H1 (cell line): Measurements from ENCODE around the gene CLEC16A. TPM values are rescaled to one million over a fixed set of nuclear protein-coding genes. Genes with fewer than 3 reads are reported as not detected.

Experiments
- CTCF ChIA-PET: fragments of 300-600 bp; sonication (Branson Sonifier 250); formaldehyde crosslinking; loops from one replicate; lab custom pipeline; 2021; ENCODE audit not compliant: partially characterized antibody; lab: Charles Lee
- POLR2A ChIA-PET: fragments of 300-600 bp; sonication (Branson Sonifier 250); formaldehyde crosslinking; loops from one replicate; lab custom pipeline; 2021; ENCODE audit warnings: inconsistent platforms; ENCODE audit not compliant: partially characterized antibody; lab: Charles Lee
- DNase-seq, 2 experiments: peaks; one replicate each; pipeline versions ENCODE4 v3.0.0 to v3.0.0-alpha.2; 2010 to 2022; ENCODE audit warnings: low spot score in 2 of 2, low read depth in 1 of 2, mixed read lengths in 1 of 2
- FAIRE-seq: peaks from 2 replicates; lab custom pipeline; 2011; peaks lifted over from hg19 to GRCh38; lab: Jason Lieb, UNC
- H2AFZ ChIP-seq: 2 replicates; pipeline ENCODE4 v1.8.1; 2012; ENCODE audit warnings: low read length, inconsistent platforms
- H2AK5ac ChIP-seq: 2 replicates; pipeline ENCODE4 v1.6.1; 2013; ENCODE audit warnings: low read depth, low read length
- H2BK120ac ChIP-seq: replicated peaks from 2 replicates; pipeline ENCODE3; 2013; ENCODE audit warnings: low read depth, low read length, inconsistent platforms
- H2BK12ac ChIP-seq: 2 replicates; pipeline ENCODE4 v1.6.1; 2013; ENCODE audit warnings: low read depth, low read length
- H2BK15ac ChIP-seq: 2 replicates; pipeline ENCODE4 v1.6.1; 2013; ENCODE audit warnings: low read length
- H2BK20ac ChIP-seq: 2 replicates; pipeline ENCODE4 v1.6.1; 2013; ENCODE audit warnings: low read length
- H2BK5ac ChIP-seq: 2 replicates; pipeline ENCODE4 v1.6.1; 2013; ENCODE audit warnings: low read depth, low read length
- H3K14ac ChIP-seq: 2 replicates; pipeline ENCODE4 v1.6.1; 2013; ENCODE audit warnings: inconsistent platforms; ENCODE audit not compliant: insufficient read length
- H3K18ac ChIP-seq: 2 replicates; pipeline ENCODE4 v1.6.1; 2013; ENCODE audit warnings: low read length; ENCODE audit errors: extremely low read depth
- H3K23ac ChIP-seq: 2 replicates; pipeline ENCODE4 v1.6.1; 2013; ENCODE audit warnings: inconsistent platforms; ENCODE audit not compliant: insufficient read length
- H3K23me2 ChIP-seq: 2 replicates; pipeline ENCODE4 v1.6.1; 2013; ENCODE audit warnings: low read depth, low read length
- H3K27ac ChIP-seq: 2 replicates; pipeline ENCODE4 v1.6.1; 2011; ENCODE audit warnings: low read depth, low read length, inconsistent platforms
- H3K27me3 ChIP-seq, 4 experiments: replicated peaks in 1 of 4; 1 replicate in 1 of 4; 2 replicates in 3 of 4; pipeline versions ENCODE4 v1.6.1 to v1.8.1; 2011 to 2013; ENCODE audit warnings: low read length in 3 of 4, mild to moderate bottlenecking in 3 of 4, inconsistent platforms in 2 of 4, mixed read lengths in 2 of 4, moderate library complexity in 1 of 4; ENCODE audit not compliant: control insufficient read depth in 3 of 4, insufficient read depth in 3 of 4; ENCODE audit errors: extremely low read depth in 1 of 4
- H3K36me3 ChIP-seq, 4 experiments: 2 replicates each; pipeline versions ENCODE4 v1.6.1 to v1.8.1; 2011 to 2013; ENCODE audit warnings: mild to moderate bottlenecking in 4 of 4, low read length in 3 of 4, moderate library complexity in 2 of 4, control low read depth in 1 of 4, inconsistent platforms in 1 of 4; ENCODE audit not compliant: insufficient read depth in 4 of 4, control insufficient read depth in 2 of 4
- H3K4ac ChIP-seq: replicated peaks from 2 replicates; pipeline ENCODE3; 2013; ENCODE audit warnings: low read length, low read depth, mixed read lengths, inconsistent platforms; ENCODE audit not compliant: insufficient read length
- H3K4me1 ChIP-seq, 4 experiments: replicated peaks in 1 of 4; 1 replicate in 1 of 4; 2 replicates in 3 of 4; pipeline versions ENCODE4 v1.6.1 to v1.8.1; 2011 to 2013; ENCODE audit warnings: low read length in 3 of 4, inconsistent platforms in 2 of 4, mixed read lengths in 1 of 4; ENCODE audit not compliant: insufficient read depth in 4 of 4, control insufficient read depth in 3 of 4
- H3K4me2 ChIP-seq, 2 experiments: 2 replicates each; pipeline versions ENCODE4 v1.6.1 to v1.8.1; 2011 to 2013; ENCODE audit warnings: low read depth in 2 of 2, low read length in 2 of 2, control low read depth in 1 of 2, inconsistent platforms in 1 of 2, mild to moderate bottlenecking in 1 of 2; ENCODE audit not compliant: insufficient read depth in 1 of 2
- H3K4me3 ChIP-seq, 4 experiments: fragments of 200-600, 300-600 bp in 1 of 4; sonication (generic), shearing (Covaris generic), sonication (Bioruptor Twin) in 1 of 4; 2 replicates each; pipeline versions ENCODE4 v1.5.1 to v1.8.1; 2011 to 2016; ENCODE audit warnings: low read length in 4 of 4, low read depth in 3 of 4, control low read depth in 2 of 4, inconsistent platforms in 2 of 4, mild to moderate bottlenecking in 2 of 4, mixed read lengths in 1 of 4, moderate library complexity in 1 of 4; ENCODE audit not compliant: insufficient read depth in 2 of 4; ENCODE audit errors: extremely low read depth in 1 of 4
- H3K56ac ChIP-seq: replicated peaks from 2 replicates; pipeline ENCODE3; 2013; ENCODE audit warnings: low read depth, mild to moderate bottlenecking, mixed read lengths, low read length, inconsistent platforms; ENCODE audit not compliant: insufficient read length
- H3K79me1 ChIP-seq: 2 replicates; pipeline ENCODE4 v1.6.1; 2013; ENCODE audit warnings: low read depth, low read length, control low read depth
- H3K79me2 ChIP-seq, 2 experiments: 2 replicates each; pipeline versions ENCODE4 v1.6.1 to v1.8.1; 2012 to 2013; ENCODE audit warnings: low read length in 2 of 2, mild to moderate bottlenecking in 2 of 2, inconsistent platforms in 1 of 2; ENCODE audit not compliant: insufficient read depth in 2 of 2, control insufficient read depth in 1 of 2
- H3K9ac ChIP-seq, 4 experiments: replicated peaks in 1 of 4; 1 replicate in 1 of 4; 2 replicates in 3 of 4; pipeline versions ENCODE4 v1.6.1 to v1.8.1; 2011 to 2013; ENCODE audit warnings: low read depth in 3 of 4, low read length in 3 of 4, control low read depth in 2 of 4, mild to moderate bottlenecking in 2 of 4, moderate library complexity in 2 of 4, inconsistent platforms in 1 of 4; ENCODE audit errors: extremely low read depth in 1 of 4
- H3K9me3 ChIP-seq, 2 experiments: 2 replicates each; pipeline versions ENCODE4 v1.6.1 to v1.8.1; 2012 to 2013; ENCODE audit warnings: mild to moderate bottlenecking in 2 of 2, moderate library complexity in 2 of 2, control low read depth in 1 of 2, inconsistent platforms in 1 of 2, low read depth in 1 of 2, low read length in 1 of 2, mixed read lengths in 1 of 2; ENCODE audit not compliant: insufficient read depth in 2 of 2
- H4K20me1 ChIP-seq, 2 experiments: replicated peaks in 1 of 2; 2 replicates each; pipeline versions ENCODE3 to v1.8.1; 2011 to 2013; ENCODE audit warnings: inconsistent platforms in 2 of 2, low read length in 2 of 2, mild to moderate bottlenecking in 1 of 2; ENCODE audit not compliant: insufficient read depth in 2 of 2, control insufficient read depth in 1 of 2
- H4K5ac ChIP-seq: 2 replicates; pipeline ENCODE4 v1.6.1; 2013; ENCODE audit warnings: low read length, low read depth, mixed read lengths, inconsistent platforms; ENCODE audit not compliant: insufficient read length
- H4K8ac ChIP-seq: 2 replicates; pipeline ENCODE4 v1.8.0; 2013; ENCODE audit warnings: mild to moderate bottlenecking, moderate library complexity, low read length, inconsistent platforms; ENCODE audit not compliant: insufficient read depth; ENCODE audit errors: extremely low read depth
- H4K91ac ChIP-seq: replicated peaks from 2 replicates; pipeline ENCODE3; 2013; ENCODE audit warnings: low read length, mixed read lengths, inconsistent platforms; ENCODE audit not compliant: insufficient read length
- BRCA1 ChIP-seq: IDR thresholded peaks from 2 replicates; pipeline ENCODE4 v1.6.1; 2012; ENCODE audit warnings: low read depth, low read length, improper control_type of control experiment
- CBX8 ChIP-seq: fragments of 300-800, 300-1000 bp; sonication (generic); IDR thresholded peaks from 2 replicates; pipeline ENCODE4 v1.7.1; 2016; ENCODE audit warnings: low read depth, low read length, borderline replicate concordance
- FOSL1 ChIP-seq: IDR thresholded peaks from 2 replicates; pipeline ENCODE4 v1.6.1; 2011; ENCODE audit warnings: mild to moderate bottlenecking, low read depth, low read length, moderate library complexity; ENCODE audit not compliant: insufficient read depth
- HDAC2 ChIP-seq, 2 experiments: fragments of 300-600 bp in 1 of 2; sonication (generic) in 1 of 2; IDR thresholded peaks; 2 replicates each; pipeline ENCODE4 v1.6.1; 2011 to 2012; ENCODE audit warnings: low read depth in 2 of 2, low read length in 2 of 2, mild to moderate bottlenecking in 2 of 2, moderate library complexity in 2 of 2, borderline replicate concordance in 1 of 2, inconsistent platforms in 1 of 2
- JUN ChIP-seq: IDR thresholded peaks from 2 replicates; pipeline ENCODE4 v1.6.1; 2011; ENCODE audit warnings: low read depth, mild to moderate bottlenecking, improper control_type of control experiment, low read length
- MAFK ChIP-seq: IDR thresholded peaks from 2 replicates; pipeline ENCODE4 v1.6.1; 2012; ENCODE audit warnings: low read depth, mild to moderate bottlenecking, improper control_type of control experiment, low read length
- NANOG ChIP-seq: IDR thresholded peaks from 2 replicates; pipeline ENCODE4 v1.6.1; 2011; ENCODE audit warnings: low read length, low read depth, mild to moderate bottlenecking, inconsistent platforms; ENCODE audit not compliant: insufficient read depth, poor library complexity, severe bottlenecking
- SAP30 ChIP-seq: fragments of 300-600 bp; sonication (generic); IDR thresholded peaks from 2 replicates; pipeline ENCODE4 v1.7.1; 2012; ENCODE audit warnings: low read length, moderate library complexity, mild to moderate bottlenecking, inconsistent platforms; ENCODE audit not compliant: insufficient read depth, insufficient replicate concordance
- SP4 ChIP-seq: IDR thresholded peaks from 2 replicates; pipeline ENCODE4 v1.6.1; 2012; ENCODE audit warnings: low read length, inconsistent platforms
- SRF ChIP-seq: IDR thresholded peaks from 2 replicates; pipeline ENCODE4 v1.6.1; 2011; ENCODE audit warnings: mild to moderate bottlenecking, low read depth, low read length, moderate library complexity
- WGBS, 2 experiments: shearing (Covaris generic) in 1 of 2; methylation state at CpG; one replicate each; pipeline versions ENCODE4 v1.1.6 to v1.1.7; 2013 to 2015; ENCODE audit warnings: low lambda C conversion rate in 2 of 2, mixed read lengths in 2 of 2, inconsistent platforms in 1 of 2, low coverage in 1 of 2, missing lambda C conversion rate in 1 of 2; ENCODE audit not compliant: insufficient replicate concordance in 2 of 2, insufficient coverage in 1 of 2, insufficient read length in 1 of 2; ENCODE audit errors: extremely low coverage in 1 of 2, missing lambda C conversion rate in 1 of 2; 5-methylcytosine and 5-hydroxymethylcytosine counted together
- polyA plus RNA-seq, 7 experiments: library from polyadenylated mRNA; depleted of rRNA in 3 of 7; stranded (reverse) in 5 of 7; unstranded in 2 of 7; fragments of >200 nt in 5 of 7; fragments of 200-250 nt in 2 of 7; gene quantifications; 1 replicate in 5 of 7; 2 replicates in 1 of 7; 4 replicates in 1 of 7; pipeline versions ENCODE4 v1.2.1 to v1.2.3, GENCODE V29; 2011 to 2013; ENCODE audit warnings: missing spikeins in 2 of 7, mixed read lengths in 2 of 7
- total RNA-seq: library from RNA; stranded (reverse); fragmentation: NEBNext Ultra II Directional; extraction: Animal tissue kit (Norgen Biotek cat#: 25700); gene quantifications from 2 replicates; pipeline ENCODE4 v1.2.1, GENCODE V29; 2021

The CLEC16A gene
- total and polyA plus RNA-seq, 2 of the 8 experiments (the other 6 are each of a cell fraction or from before 2014, with no cell fraction given), result 7.6 to 19.3 TPM

DNA sequence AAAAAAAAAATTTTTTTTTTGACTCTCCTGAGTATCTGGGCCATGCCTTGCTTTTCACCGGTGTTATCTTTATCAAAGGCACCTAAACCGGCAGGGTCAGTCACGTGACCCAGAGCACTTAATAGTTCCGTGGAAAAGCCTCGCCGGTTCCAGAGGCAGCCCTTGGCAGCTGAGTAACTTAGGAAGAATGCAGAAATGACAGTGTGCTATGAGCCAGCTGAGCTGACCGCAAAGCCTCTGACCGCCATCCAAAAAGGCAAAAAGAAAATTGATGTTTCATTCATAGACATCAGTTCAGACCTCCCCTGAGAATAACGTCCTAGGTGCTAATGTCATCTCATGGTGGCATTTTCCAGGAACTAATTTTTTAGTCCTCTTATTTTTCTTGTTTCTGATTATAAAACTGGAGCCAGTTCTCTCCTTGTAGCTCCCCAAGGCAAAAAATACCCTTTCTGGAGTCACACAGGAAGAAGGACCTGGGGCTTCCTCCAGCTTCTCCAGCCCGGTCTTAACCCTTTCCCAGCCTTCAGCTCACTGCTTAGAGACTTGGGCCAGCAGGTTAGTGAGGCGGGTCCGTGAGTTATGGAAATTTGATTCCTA, 189.1 kb downstream of the CLEC16A start:
- Histone ChIP-seq H4K5ac (no peak overlapping the region), H3K4me2 (no peak overlapping the region), H2AK5ac (no peak overlapping the region), H2BK15ac (no peak overlapping the region), H3K36me3 (no peaks in the 10 kb centered on the region; a peak in 1 of 8 replicates), H3K23ac (no peak overlapping the region), H3K9me3 (no peaks in the 10 kb centered on the region), H3K27me3 (no peaks in the 10 kb centered on the region), H4K91ac (no peak overlapping the region), H3K27ac (no peak overlapping the region), H2BK5ac (no peak overlapping the region), H4K8ac (no peak overlapping the region), H2BK120ac (no peak overlapping the region), H3K9ac (no peak overlapping the region), H3K14ac (no peak overlapping the region), H3K23me2 (no peaks in the 10 kb centered on the region; the same call in 1 of the 2 replicates), H2BK20ac (no peak overlapping the region), H3K18ac (no peak overlapping the region), H3K56ac (no peak overlapping the region), H3K4me1 (peaks cover 0 to 2% (median 1%) of the 10 kb centered on the region in 4 experiments; a peak in 1 of 7 replicates), H3K4ac (no peak overlapping the region), H4K20me1 (no peaks in the 10 kb centered on the region), H2BK12ac (no peak overlapping the region), H2AFZ (no peak overlapping the region), H3K79me1 (no peaks in the 10 kb centered on the region), H3K4me3 (no peak overlapping the region), H3K79me2 (no peaks in the 10 kb centered on the region)
- no peak for TF ChIP-seq NANOG
- TF ChIP-seq HDAC2 (IDR thresholded peaks at IDR 0.05; ENCODE audit: borderline replicate concordance in 1 of 2, low read depth in 2 of 2, low read length in 2 of 2), result no peak
- no peak for TF ChIP-seq CBX8
- no peak for TF ChIP-seq BRCA1
- TF ChIP-seq SAP30, result no peak
- no peak for TF ChIP-seq FOSL1
- TF ChIP-seq JUN, result no peak
- TF ChIP-seq SRF, result no peak
- no peak for TF ChIP-seq SP4
- no peak for TF ChIP-seq MAFK
- 87% methylated on average over 12 of the region's 12 CpGs; no CpG with 5 or more reads in 1 of the 2 experiments for WGBS, 2 experiments
- POLR2A ChIA-PET, result interaction anchor here (0.6 to 1.3 kb wide), 3 partner anchors 7 to 470 kb away, joined by 3 to 4 read pairs (median 3); no protein-coding TSS in a partner anchor
- FAIRE-seq, result no peak
- DNase-seq, result no peak
- CTCF ChIA-PET, result interaction anchor here (0.7 to 1.9 kb wide), 6 partner anchors 9 to 169 kb away, joined by 3 to 5 read pairs (median 3); no protein-coding TSS in a partner anchor
